Pancreas (tissue), 10 donors: ENCODE results near the gene BOLL. TPM values are rescaled to one million over a fixed set of nuclear protein-coding genes. Genes with fewer than 3 reads are reported as not detected.
A peak's percentile ranks its signal among the peaks of the same experiment; 100 is the strongest.

Experiments
- ATAC-seq, 4 donors: fragments of 200-7000 bp; cut with Tn5 transposase; one replicate each; pipeline versions ENCODE4 v1.8.0 to v1.9.1; 2020; ENCODE audit warnings: mild to moderate bottlenecking in 4 of 4, moderate library complexity in 4 of 4
- DNase-seq, 6 donors: peaks; one replicate each; pipeline ENCODE4 v3.0.0-alpha.2; 2020
- FAIRE-seq: peaks from 2 replicates; lab custom pipeline; 2012; peaks lifted over from hg19 to GRCh38; lab: Jason Lieb, UNC
- H3K27ac ChIP-seq, 4 donors: fragments of 200-600 bp; sonication (generic); 1 replicate in 3 of 4; 2 replicates in 1 of 4; pipeline versions ENCODE4 v1.5.0 to v1.8.0; 2020
- H3K27me3 ChIP-seq, 4 donors: fragments of 200-600 bp; one replicate each; pipeline ENCODE4 v1.8.0; 2021
- H3K36me3 ChIP-seq, 3 donors: fragments of 200-600 bp; sonication (generic) in 1 of 3; one replicate each; pipeline versions ENCODE4 v1.5.0 to v1.8.0; 2020 to 2021
- H3K4me1 ChIP-seq, 3 donors: fragments of 200-600 bp; one replicate each; pipeline ENCODE4 v1.8.0; 2021
- H3K4me3 ChIP-seq, 4 donors: fragments of 200-600 bp; sonication (generic) in 2 of 4; one replicate each; pipeline versions ENCODE4 v1.5.0 to v1.8.0; 2020 to 2021
- H3K9me3 ChIP-seq, 4 donors: fragments of 200-600 bp; one replicate each; pipeline ENCODE4 v1.8.0; 2021
- CTCF ChIP-seq, 4 donors: fragments of 200-600 bp; sonication (generic) in 3 of 4; IDR thresholded peaks; one replicate each; pipeline versions ENCODE4 v1.5.0 to v1.8.0; 2021; ENCODE audit warnings: antibody characterized with exemption in 4 of 4
- WGBS, 2 donors: extraction: QIAGEN DNeasy Blood & Tissue Kit; methylation state at CpG; one replicate each; pipeline ENCODE4 v1.1.7; 2013; 5-methylcytosine and 5-hydroxymethylcytosine counted together
- intact Hi-C, 3 donors: fragments of 100-400 bp; cut with DNase I; formaldehyde crosslinking; loops; one replicate each; pipeline versions ENCODE4 v1.11.1 to v1.14.2; 2022
- polyA plus RNA-seq, 2 donors: library from polyadenylated mRNA; stranded (reverse); fragments of 200-250 nt; gene quantifications; one replicate each; pipeline ENCODE4 v1.2.3, GENCODE V29; 2013
- total RNA-seq, 6 donors: library from RNA; stranded (reverse); fragmentation: NEBNext Ultra II Directional in 4 of 6; extraction: Animal tissue kit (Norgen Biotek cat#: 25700) in 4 of 6; gene quantifications; one replicate each; pipeline versions ENCODE4 v1.2.1 to v1.2.4, GENCODE V29; 2021 to 2023
- donor health status: healthy with polysubstance abuse.
- donor health status: DM: no; HTN: no; CAD: no; lungs with moderate emphysema.
- donor health status: DM: no; HTN: no; CAD: no.
- donor health status: control.
- donor health status: control.
- donor health status: Bipolar disorder and iron deficiency.
- donor health status: DM: yes; HTN: yes; CAD: no.
- donor health status: DM: no; HTN: no; CAD: no.
- donor health status: DM: no; HTN: no; CAD: no.
- donor health status: DM: yes; HTN: yes; CAD: no.

The BOLL gene
- total and polyA plus RNA-seq, 8 donors, result not detected

DNA sequence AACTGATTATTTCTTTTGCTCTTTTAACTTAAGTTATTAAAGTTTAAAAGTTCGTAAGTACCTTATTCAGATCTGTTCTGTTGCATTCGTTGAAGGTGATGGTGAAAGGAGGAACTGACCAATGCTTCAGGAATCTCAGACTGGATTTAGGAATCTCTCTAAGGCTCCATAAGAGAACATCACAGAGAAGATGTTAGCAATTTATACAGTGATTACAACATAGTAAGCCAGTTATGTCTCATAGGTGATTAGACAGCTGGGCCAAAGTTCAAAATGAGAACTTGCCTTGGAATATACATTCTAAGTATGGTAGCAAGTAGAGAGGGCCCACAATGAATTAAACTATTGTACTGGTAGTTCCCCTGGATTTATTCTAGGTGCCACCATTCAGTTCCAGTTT, 76.8 kb downstream of the BOLL start:
- peaks cover 20 to 29% (median 28%) of the 10 kb centered on the region in 3 donors for H3K4me1 ChIP-seq
- TF ChIP-seq CTCF (IDR thresholded peaks at IDR 0.05), result no peak
- H3K27ac ChIP-seq, result no peak overlapping the region
- ATAC-seq (no peak), DNase-seq (no peak), FAIRE-seq (no peak)
- H3K27me3 ChIP-seq, result no peaks in the 10 kb centered on the region
- H3K9me3 ChIP-seq, result no peaks in the 10 kb centered on the region
- no peak overlapping the region for H3K4me3 ChIP-seq
- H3K36me3 ChIP-seq, result no peaks in the 10 kb centered on the region
- 30 to 42% methylated on average over 2 of the region's 2 CpGs for WGBS, 2 donors
- intact Hi-C loops, result no loop called here

DNA sequence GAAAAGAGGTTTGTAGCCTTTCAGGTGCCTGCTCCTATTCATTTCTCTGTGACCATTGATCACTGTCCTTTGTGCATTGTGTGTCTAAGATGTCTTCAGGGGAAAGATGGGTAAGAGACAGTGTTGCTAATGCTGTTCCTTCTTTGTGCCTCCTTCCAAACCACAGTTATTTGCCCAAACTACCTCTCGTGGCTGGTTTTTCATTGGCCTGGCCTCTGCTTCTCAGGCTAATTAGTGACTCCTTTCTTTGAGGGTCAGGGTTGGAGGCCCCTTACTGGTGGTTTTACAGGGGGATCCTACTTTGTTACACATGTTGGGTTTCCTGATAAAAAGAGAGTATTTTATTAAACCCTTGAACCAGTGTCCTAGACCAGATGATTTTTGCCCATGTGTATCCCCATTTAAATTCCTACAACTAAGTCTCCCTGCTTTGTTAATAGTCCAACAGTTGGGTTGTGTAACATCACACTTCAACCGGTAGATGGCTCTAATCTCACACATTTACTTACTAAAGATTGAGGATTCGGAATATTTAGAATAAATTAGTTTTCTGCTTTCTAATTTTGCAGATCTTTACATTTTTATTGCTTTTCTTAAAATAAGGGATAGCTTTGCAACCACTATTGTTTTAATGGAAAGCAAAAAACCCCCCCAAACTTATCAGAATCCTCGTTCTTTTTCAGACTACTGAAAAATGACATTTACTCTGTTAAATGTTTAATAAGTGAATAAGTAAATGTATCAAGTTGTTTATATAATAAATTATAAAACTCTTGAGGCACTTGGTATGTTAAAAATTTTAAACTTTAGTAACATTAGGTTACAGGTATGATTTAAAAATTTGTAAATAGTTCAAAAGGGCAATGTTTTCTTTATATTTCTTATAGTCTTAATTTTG, 77.6 kb downstream of the BOLL start:
- TF ChIP-seq CTCF (IDR thresholded peaks at IDR 0.05), result peak; percentile 50 to 73 (median 64)
- ATAC-seq (peak in 3 of 4 donors; percentile 24 to 40 (median 31)), FAIRE-seq (peak; percentile 73), DNase-seq (no peak)
- no peak overlapping the region for H3K27ac ChIP-seq
- WGBS, 2 donors, result 2% methylated on average over 4 of the region's 4 CpGs
- peaks cover 20 to 29% (median 28%) of the 10 kb centered on the region in 3 donors for H3K4me1 ChIP-seq
- no peaks in the 10 kb centered on the region for H3K9me3 ChIP-seq
- peak overlapping the region in 3 of 4 donors; percentile 3 to 85 (median 66) for H3K4me3 ChIP-seq
- no peaks in the 10 kb centered on the region for H3K27me3 ChIP-seq
- no peaks in the 10 kb centered on the region for H3K36me3 ChIP-seq
- intact Hi-C loops, result no loop called here

DNA sequence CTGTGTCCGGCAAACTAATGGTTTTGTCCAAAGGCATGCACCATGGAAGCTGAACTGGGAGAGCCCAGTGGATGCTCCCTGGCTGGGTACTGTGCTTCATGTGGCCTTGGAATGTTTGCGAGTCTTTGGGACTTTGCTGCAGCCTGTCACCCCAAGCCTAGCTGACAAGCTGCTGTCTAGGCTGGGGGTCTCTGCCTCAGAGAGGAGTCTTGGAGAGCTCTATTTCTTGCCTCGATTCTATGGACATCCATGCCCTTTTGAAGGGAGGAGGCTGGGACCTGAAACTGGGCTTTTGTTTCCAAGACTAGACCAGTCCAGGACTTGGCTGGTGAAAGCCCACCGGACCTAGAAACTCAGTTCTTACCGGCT, 78.3 kb downstream of the BOLL start:
- intact Hi-C loops, result no loop called here
- H3K4me3 ChIP-seq, result peak overlapping the region in 3 of 4 donors; percentile 66 to 85 (median 80)
- no peaks in the 10 kb centered on the region for H3K27me3 ChIP-seq
- H3K27ac ChIP-seq, result no peak overlapping the region
- no peaks in the 10 kb centered on the region for H3K36me3 ChIP-seq
- TF ChIP-seq CTCF (IDR thresholded peaks at IDR 0.05), result no peak
- DNase-seq (no peak), ATAC-seq (no peak), FAIRE-seq (no peak)
- H3K4me1 ChIP-seq, result peaks cover 20 to 29% (median 28%) of the 10 kb centered on the region in 3 donors
- H3K9me3 ChIP-seq, result no peaks in the 10 kb centered on the region
- WGBS, 2 donors, result 28 to 33% methylated on average over 5 of the region's 5 CpGs

DNA sequence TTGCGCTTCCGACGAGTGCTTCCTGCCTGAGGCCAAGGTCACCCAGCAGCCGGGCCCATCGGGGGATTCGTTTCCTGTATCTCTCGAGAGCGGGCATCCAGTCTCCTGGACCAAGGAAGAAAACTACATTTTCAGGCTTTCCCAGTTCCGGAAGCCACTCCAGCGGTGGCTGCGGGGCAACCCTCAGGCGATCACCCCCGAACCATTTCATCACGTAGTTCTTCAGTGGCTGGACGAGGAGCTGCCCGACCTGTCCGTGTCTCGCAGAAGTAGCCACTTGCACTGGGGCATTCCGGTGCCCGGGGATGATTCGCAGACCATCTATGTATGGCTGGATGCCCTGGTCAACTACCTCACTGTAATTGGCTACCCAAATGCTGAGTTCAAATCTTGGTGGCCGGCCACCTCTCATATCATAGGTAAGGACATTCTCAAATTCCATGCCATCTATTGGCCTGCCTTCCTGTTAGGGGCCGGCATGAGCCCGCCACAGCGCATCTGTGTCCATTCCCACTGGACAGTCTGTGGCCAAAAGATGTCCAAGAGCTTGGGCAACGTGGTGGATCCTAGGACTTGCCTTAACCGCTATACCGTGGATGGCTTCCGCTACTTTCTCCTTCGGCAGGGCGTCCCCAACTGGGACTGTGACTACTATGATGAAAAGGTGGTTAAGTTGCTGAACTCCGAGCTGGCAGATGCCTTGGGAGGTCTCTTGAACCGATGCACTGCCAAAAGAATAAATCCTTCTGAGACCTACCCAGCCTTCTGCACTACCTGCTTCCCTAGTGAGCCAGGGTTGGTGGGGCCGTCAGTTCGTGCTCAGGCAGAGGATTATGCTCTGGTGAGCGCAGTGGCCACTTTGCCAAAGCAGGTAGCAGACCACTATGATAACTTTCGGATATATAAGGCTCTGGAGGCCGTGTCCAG, 78.9 kb downstream of the BOLL start:
- Histone ChIP-seq H3K27me3 (no peaks in the 10 kb centered on the region), H3K4me3 (peak overlapping the region; percentile 66 to 95 (median 82)), H3K36me3 (no peaks in the 10 kb centered on the region), H3K4me1 (peaks cover 20 to 29% (median 28%) of the 10 kb centered on the region in 3 donors), H3K27ac (peak overlapping the region in 3 of 4 donors; percentile 41 to 64 (median 50)), H3K9me3 (no peaks in the 10 kb centered on the region)
- FAIRE-seq (no peak), ATAC-seq (peak in 3 of 4 donors; percentile 1 to 17 (median 9)), DNase-seq (peak in 2 of 6 donors; percentile 15 to 30)
- no peak for TF ChIP-seq CTCF (IDR thresholded peaks at IDR 0.05)
- WGBS, 2 donors, result 8 to 9% methylated on average over 38 of the region's 38 CpGs
- intact Hi-C loops, result no loop called here
